Stimulated activated naive CD8-positive, alpha-beta T cell treated with anti-CD3 and anti-CD28 coated beads, Interleukin-15, Interleukin-2, amounts not matched to agents 100 U/mL and 50 U/mL, for 24 hours (primary cell): Measurements from ENCODE around the gene CD226.
"Not testable (repeated sequence)": the region's sequence is repeated elsewhere in the genome, so short reads cannot be mapped to it uniquely, and the experiment has no call there.

Source experiments
- ATAC-seq: fragments of 150-1000 bp; cut with Tn5 transposase; one replicate; pipeline ENCODE4 v1.10.0; 2021
- DNase-seq: peaks from one replicate; pipeline ENCODE4 v3.0.0; 2021

The CD226 gene

DNA sequence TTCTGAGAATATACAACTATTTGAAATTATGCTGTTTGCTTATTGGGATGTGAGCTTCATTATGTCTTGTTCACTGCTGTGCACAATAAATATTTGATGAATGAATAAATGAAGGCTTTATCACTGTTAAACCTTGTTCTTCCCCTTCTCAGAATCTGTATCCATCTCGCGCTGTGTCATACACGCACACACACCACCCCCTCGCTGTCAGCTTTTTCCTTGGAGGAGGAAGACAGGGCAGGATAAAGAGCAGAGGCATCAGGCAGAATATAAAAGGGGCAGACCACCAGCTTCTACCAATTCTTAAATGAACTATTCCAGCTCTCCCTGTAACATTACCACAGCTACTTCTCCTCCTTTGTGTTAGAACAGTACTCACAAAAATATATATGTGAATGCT, 75.0 kb downstream of the CD226 start:
- DNase-seq (no peak), ATAC-seq (no peak)

GRCh38 chr18:69871363-69871762, 76.3 kb downstream of the CD226 start:
- DNase-seq (no peak), ATAC-seq (no peak)

DNA sequence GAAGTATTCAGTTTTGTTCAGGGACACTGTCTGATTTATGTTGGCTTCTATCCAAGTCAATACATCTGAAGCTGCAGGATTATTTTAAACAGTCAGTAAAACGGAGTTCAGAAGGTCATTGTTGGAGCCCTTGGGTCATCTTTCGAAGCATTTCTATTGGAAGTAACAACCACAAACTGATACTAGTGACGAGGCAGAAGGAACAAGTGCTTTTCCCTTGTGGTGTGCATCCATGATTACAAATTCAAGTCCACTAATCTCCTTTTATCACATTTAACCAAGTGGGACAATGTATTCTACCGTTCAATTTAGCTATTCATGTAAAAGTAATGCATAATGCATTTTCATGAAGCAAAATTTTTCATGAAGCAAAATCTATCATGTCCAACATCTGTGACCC, 76.9 kb downstream of the CD226 start:
- DNase-seq = no peak
- ATAC-seq = no peak

DNA sequence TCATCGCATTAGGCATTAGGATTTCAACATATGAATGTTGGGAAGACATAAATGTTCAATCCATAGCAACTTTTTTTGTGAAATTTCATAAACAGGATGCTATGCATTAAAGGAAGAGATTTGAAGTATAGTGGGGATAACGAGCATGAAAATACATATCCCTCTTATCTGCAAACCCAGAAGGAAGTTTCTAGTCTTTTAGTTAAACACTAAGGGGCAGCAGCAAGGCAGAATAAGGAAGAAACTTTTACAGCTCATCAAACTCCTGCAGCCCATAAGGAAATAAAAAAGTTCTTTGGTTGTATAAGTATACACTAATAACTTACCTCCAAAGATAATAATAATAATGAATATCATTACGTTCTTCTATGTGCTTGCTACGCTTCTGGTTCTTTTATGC, 81.5 kb downstream of the CD226 start:
- ATAC-seq (no peak), DNase-seq (no peak)

- no peak for ATAC-seq
- no peak for DNase-seq
Measured at GRCh38 chr18:69865776-69866175, 81.9 kb downstream of the CD226 start.

DNA sequence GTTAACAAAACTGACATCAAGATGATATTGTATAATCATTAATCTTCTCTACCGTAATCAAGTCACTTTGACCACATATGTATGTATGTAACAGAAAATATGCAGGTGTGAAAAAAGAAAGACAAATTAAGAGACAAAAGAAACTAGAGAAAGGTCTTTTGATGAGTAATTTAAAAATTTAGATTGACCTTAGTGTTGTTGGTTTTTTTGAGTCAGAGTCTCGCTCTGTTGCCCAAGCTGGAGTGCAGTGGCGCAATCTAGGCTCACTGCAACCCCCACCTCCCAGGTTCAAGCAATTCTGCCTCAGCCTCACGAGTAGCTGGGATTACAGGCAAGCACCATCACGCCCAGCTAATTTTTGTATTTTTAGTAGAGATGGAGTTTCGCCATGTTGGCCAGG, 82.9 kb downstream of the CD226 start:
- ATAC-seq = peak; percentile 75
- DNase-seq = not testable (repeated sequence)

- DNase-seq (no peak), ATAC-seq (no peak)
Measured at GRCh38 chr18:69858897-69859296, 88.8 kb downstream of the CD226 start.

- no peak for DNase-seq
Measured at GRCh38 chr18:69854455-69854854, 93.2 kb downstream of the CD226 start.

DNA sequence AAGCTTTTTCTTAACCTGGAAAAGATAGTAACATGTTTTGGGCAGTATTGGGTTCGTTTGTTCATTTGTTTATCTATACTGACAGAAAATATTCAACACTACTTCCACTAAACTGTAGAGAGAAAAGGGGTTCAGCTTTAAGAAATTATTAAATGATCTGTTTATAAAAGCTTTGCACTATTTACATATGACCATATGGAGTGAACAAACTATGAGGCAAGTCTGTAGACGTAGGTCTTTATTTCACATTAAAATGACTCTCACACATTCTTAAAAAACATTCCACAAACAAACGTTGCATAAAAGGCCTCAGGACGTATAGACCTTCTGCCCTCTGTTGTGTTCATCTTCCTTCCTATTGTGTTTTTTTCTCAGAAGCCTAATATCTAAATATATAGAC, 94.6 kb downstream of the CD226 start:
- ATAC-seq (no peak), DNase-seq (no peak)

More at GRCh38 chr18:69854455-69854854, 93.2 kb downstream of the CD226 start:
- ATAC-seq = no peak

DNA sequence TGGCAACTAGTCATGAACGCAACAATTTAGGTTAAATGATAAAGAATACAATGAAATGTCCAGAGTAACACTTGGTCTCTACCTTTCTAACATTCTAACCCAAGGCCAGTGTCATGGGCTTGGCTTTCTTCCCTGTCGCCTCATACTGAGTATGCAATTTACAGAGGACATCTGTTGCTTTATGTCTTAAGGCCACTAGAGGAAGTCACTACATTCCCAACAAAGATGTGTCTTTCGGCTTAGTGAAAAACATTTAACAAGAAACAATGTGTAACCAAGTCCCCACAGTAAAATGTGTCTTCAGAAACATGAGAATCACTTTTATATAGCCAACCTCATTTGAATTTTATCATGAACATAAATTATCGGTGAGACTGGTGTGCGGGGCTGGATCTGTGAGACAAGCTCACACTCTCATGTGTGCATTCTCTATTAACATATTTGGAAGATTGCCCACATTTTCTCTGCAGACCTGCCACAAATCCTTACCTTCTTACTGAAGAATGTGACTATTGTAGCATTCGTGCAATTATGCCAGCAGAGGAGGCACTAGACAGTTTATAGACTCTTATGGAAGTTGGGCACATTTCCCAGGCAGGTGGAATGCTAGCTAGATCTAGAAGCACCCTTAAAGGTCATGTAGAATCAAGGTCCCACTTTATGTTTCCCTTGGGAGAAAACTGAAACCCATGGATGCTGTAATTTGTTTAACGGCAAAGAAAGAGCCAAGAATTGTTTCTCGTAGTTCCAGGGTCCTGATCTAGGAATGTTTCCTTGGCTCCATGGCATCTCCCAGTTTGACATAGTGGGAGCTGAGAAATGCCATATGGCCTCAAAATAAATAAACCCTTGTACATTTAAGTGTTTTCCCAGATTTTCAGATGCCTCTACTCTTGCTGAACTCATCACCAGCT, 101.8 kb downstream of the CD226 start:
- ATAC-seq (no peak), DNase-seq (no peak)

DNA sequence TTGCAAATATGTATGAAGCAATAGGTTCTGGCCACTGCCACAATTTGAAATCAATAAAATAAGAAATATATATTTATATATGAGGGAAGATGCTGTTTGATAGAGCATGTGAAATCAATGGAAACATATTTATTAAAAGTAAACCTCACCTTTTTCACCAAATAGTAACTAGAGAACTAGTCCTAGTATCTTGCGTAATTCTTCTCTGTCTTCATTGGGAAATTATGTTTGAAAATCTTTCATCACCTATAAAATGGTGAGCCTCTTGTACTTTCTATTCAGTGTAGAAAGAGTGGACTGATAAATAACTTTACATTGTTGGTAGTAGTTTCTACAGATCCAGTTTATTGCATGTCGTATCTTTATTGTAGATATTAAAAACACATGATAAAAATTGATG, 103.0 kb downstream of the CD226 start:
- DNase-seq = no peak
- no peak for ATAC-seq

- ATAC-seq (no peak), DNase-seq (no peak)
Measured at GRCh38 chr18:69843015-69843414, 104.7 kb downstream of the CD226 start.

DNA sequence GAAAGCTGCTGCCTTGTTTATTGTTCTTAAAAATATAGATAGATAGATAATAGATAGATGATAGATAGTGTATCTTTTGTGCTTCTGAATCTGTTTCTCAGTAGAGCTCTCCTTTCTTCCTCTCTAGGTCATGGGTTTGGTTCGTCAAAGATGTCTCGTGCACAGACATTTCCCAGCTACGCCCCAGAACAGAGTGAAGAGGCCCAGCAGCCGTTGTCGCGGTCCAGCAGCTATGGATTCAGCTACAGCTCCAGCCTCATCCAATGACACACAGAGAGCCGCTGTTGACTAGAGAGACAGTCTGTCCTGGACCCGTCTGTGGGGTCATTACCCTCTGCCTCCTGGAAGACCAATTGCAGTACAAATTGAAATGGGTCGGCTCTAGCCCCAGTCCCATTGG, 106.6 kb downstream of the CD226 start:
- ATAC-seq = no peak
- no peak for DNase-seq

- DNase-seq (no peak), ATAC-seq (no peak)
Measured at GRCh38 chr18:69840445-69840844, 107.2 kb downstream of the CD226 start.

DNA sequence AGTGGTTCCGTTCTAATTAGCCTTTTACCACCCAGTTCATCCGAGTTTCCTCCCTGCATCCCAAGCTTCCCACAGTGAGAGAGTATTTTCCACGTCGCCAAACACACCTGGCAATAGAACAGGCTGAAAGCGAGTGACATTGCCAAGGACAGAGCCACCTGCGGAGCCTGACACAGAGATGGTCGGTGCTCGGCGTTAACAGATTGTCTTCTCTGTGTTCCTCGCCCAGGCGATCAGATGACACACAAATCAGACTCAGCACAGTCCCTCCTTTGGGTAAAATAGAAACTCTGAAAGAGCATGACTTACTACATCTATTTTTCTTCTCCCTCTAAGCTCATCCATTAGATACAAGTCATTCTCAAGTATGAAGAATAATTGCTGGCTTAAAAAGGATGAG, 107.7 kb downstream of the CD226 start:
- DNase-seq (no peak), ATAC-seq (no peak)

DNA sequence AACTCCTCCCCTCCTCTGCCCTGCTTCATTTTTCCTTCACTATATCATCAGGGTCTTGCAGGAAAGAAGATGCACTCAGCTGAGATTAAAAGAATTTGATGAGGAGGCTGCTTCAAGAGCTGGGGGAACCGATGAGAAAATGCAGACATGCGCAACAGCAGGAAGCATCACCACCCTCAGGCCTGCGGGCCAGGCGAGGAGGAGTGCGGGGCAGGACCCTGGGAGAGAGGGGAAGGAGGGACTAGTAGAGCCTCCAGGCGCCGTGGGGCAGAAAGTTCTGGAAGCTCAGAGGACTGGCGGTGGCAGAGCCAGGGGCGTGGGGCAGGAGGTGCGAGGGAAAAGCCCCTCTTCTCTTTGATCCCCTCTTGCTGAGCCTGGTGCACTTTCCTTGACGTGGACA, 108.2 kb downstream of the CD226 start:
- no peak for DNase-seq
- ATAC-seq = no peak

DNA sequence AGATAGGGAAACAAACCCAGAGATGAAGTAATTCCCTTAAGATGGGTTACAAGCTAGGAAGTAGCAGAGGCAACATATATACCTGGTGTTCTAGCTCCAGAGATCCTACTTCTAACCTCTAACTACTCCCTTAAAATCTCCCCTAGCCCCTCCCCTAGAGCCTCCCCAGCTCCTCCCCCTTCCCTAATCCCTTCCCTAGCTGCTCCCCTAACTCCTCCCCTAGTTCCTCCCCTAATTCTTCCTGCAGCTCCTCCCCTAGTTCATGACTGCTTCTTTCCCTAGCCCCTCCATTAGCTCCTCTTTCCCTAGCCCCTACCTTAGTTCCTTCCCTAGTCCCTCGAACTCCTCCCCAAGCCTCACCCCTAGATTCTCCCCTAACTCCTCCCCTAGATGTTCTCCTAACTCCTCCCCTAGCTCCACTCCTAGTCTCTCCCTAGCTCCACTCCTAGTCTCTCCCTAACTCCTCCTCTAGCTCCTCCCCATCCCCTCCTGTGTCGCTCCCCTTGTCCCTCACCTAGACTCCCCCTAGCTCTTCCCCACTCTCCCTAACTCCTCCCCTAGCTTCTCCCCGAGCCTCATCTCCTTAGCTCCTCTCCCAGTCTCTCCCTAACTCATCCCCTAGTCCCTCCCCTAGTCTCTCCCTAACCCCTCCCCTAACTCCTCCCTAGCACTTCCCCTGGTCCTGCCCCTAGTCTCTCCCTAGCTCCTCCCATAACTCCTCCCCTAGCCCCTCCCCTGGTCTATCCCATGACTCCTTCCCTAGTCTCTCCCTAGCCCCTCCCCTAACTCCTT, 108.9 kb downstream of the CD226 start:
- peak; percentile 75 for ATAC-seq
- DNase-seq = peak; percentile 14

DNA sequence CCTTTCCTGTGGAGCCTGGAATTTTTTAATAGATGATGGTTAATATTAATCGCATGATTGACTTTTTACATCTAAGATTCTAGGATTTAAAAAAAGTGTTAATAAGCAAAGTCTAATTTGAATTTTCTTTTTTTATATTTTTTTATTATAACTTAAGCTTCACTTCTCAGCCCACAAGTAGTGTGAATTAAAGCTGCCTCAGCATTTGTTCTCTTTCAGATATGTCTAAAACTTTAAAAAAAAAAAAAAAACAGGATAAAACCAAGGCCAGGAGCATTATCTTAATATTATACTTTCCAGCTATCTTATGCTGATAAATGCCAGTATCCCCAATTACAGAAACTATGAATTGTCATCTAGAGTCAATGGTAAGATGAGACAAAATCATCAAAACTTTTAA, 109.7 kb downstream of the CD226 start:
- no peak for ATAC-seq
- DNase-seq = no peak

DNA sequence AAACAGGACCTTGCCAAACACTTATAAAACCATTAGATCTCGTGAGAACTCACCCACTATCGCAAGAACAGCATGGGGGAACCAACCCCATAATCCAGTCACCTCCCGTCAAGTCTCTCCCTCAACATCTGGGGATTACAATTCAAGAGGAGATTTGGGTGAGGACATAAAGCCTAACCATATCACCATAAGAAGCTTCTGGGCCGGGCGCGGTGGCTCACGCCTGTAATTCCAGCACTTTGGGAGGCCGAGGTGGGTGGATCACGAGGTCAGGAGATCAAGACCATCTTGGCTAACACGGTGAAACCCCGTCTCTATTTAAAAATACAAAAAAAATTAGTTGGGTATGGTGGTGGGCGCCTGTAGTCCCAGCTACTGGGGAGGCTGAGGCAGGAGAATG, 112.7 kb downstream of the CD226 start:
- DNase-seq = not testable (repeated sequence)

GRCh38 chr18:69830189-69830588, 117.5 kb downstream of the CD226 start:
- DNase-seq (no peak), ATAC-seq (no peak)

More for the DNA sequence above, 112.7 kb downstream of the CD226 start:
- ATAC-seq = not testable (repeated sequence)

GRCh38 chr18:69820538-69820937, 127.1 kb downstream of the CD226 start:
- DNase-seq = no peak
- ATAC-seq = no peak

GRCh38 chr18:69819460-69819859, 128.2 kb downstream of the CD226 start:
- ATAC-seq = no peak
- no peak for DNase-seq

- no peak for DNase-seq
- ATAC-seq = no peak
Measured at GRCh38 chr18:69817335-69817940, 130.2 kb downstream of the CD226 start.
